Osteoblast (primary cell): Measurements from ENCODE around the gene CDHR3. TPM values are rescaled to one million over a fixed set of nuclear protein-coding genes. Genes with fewer than 3 reads are reported as not detected.

Experiments used
- DNase-seq: peaks from one replicate; pipeline ENCODE4 v3.0.0; 2011; ENCODE audit warnings: low spot score, mixed read lengths; ENCODE audit not compliant: insufficient read length; ENCODE audit errors: missing footprints
- H2AFZ ChIP-seq: 2 replicates; pipeline ENCODE4 v1.6.0; 2011; ENCODE audit warnings: mild to moderate bottlenecking, low read length
- H3K27ac ChIP-seq: 2 replicates; pipeline ENCODE4 v1.5.1; 2011; ENCODE audit warnings: mild to moderate bottlenecking, low read depth, low read length, moderate library complexity
- H3K27me3 ChIP-seq: 2 replicates; pipeline ENCODE4 v1.6.0; 2012; ENCODE audit warnings: mild to moderate bottlenecking, control low read depth, inconsistent platforms, low read length, moderate library complexity; ENCODE audit not compliant: insufficient read depth
- H3K36me3 ChIP-seq: 2 replicates; pipeline ENCODE4 v1.5.1; 2011; ENCODE audit warnings: mild to moderate bottlenecking, low read length, control low read depth, moderate library complexity; ENCODE audit not compliant: insufficient read depth
- H3K4me1 ChIP-seq: 2 replicates; pipeline ENCODE4 v1.5.1; 2011; ENCODE audit warnings: mild to moderate bottlenecking, low read length, control low read depth, moderate library complexity; ENCODE audit not compliant: insufficient read depth
- H3K4me2 ChIP-seq: 2 replicates; pipeline ENCODE4 v1.6.0; 2011; ENCODE audit warnings: mild to moderate bottlenecking, low read length; ENCODE audit not compliant: insufficient read depth
- H3K4me3 ChIP-seq: fragments of 200-600 bp; sonication (generic); 3 replicates; pipeline ENCODE4 v1.5.1; 2012; ENCODE audit warnings: mild to moderate bottlenecking, low read length, inconsistent platforms; ENCODE audit not compliant: insufficient read depth
- H3K79me2 ChIP-seq: 2 replicates; pipeline ENCODE4 v1.6.0; 2012; ENCODE audit warnings: mild to moderate bottlenecking, low read length, control low read depth, inconsistent platforms; ENCODE audit not compliant: insufficient read depth
- H3K9me3 ChIP-seq: 2 replicates; pipeline ENCODE4 v1.5.1; 2011; ENCODE audit warnings: low read depth, low read length, control low read depth
- H4K20me1 ChIP-seq: 2 replicates; pipeline ENCODE4 v1.6.0; 2012; ENCODE audit warnings: mild to moderate bottlenecking, low read length, control low read depth; ENCODE audit not compliant: insufficient read depth
- CTCF ChIP-seq: IDR thresholded peaks from 2 replicates; pipeline ENCODE4 v1.5.1; 2011; ENCODE audit warnings: mild to moderate bottlenecking, low read depth, low read length, moderate library complexity; ENCODE audit errors: extremely low read depth
- total RNA-seq: library from RNA; depleted of rRNA; stranded (reverse); fragments of >200 nt; gene quantifications from 2 replicates; pipeline ENCODE4 v1.2.3, GENCODE V29; 2012

Gene CDHR3
- total RNA-seq, 1 donor, result 8.3 TPM

- peak overlapping the region; percentile 19 for H3K27ac ChIP-seq
- peak; percentile 93 for DNase-seq
- no peaks in the 10 kb centered on the region for H3K79me2 ChIP-seq
- no peaks in the 10 kb centered on the region for H3K36me3 ChIP-seq
- H3K4me2 ChIP-seq, result peak overlapping the region; percentile 34
- H3K27me3 ChIP-seq, result peaks cover 33% of the 10 kb centered on the region
- TF ChIP-seq CTCF, result no peak
- H3K4me3 ChIP-seq, result no peak overlapping the region
- no peaks in the 10 kb centered on the region for H4K20me1 ChIP-seq
- H2AFZ ChIP-seq, result peak overlapping the region; percentile 23
- H3K4me1 ChIP-seq, result peaks cover 15% of the 10 kb centered on the region
- H3K9me3 ChIP-seq, result no peaks in the 10 kb centered on the region
Observed at GRCh38 chr7:106050746-106051117, 87.7 kb downstream of the CDHR3 start.

- Histone ChIP-seq H2AFZ (no peak overlapping the region), H3K4me1 (peaks cover 18% of the 10 kb centered on the region), H3K79me2 (no peaks in the 10 kb centered on the region), H3K36me3 (no peaks in the 10 kb centered on the region), H3K27me3 (peaks cover 19% of the 10 kb centered on the region), H3K9me3 (no peaks in the 10 kb centered on the region), H3K4me3 (no peak overlapping the region), H4K20me1 (no peaks in the 10 kb centered on the region), H3K27ac (no peak overlapping the region), H3K4me2 (no peak overlapping the region)
- no peak for DNase-seq
- no peak for TF ChIP-seq CTCF
Observed at GRCh38 chr7:106052681-106053080, 89.6 kb downstream of the CDHR3 start.

GRCh38 chr7:106053109-106053508 lies 90.0 kb downstream of the CDHR3 start:
- H3K9me3 ChIP-seq, result no peaks in the 10 kb centered on the region
- H3K36me3 ChIP-seq, result no peaks in the 10 kb centered on the region
- no peak overlapping the region for H3K4me2 ChIP-seq
- no peak overlapping the region for H3K27ac ChIP-seq
- no peaks in the 10 kb centered on the region for H4K20me1 ChIP-seq
- H3K4me3 ChIP-seq, result no peak overlapping the region
- H3K4me1 ChIP-seq, result peaks cover 18% of the 10 kb centered on the region
- no peak for DNase-seq
- no peaks in the 10 kb centered on the region for H3K79me2 ChIP-seq
- peaks cover 15% of the 10 kb centered on the region for H3K27me3 ChIP-seq
- TF ChIP-seq CTCF, result no peak
- no peak overlapping the region for H2AFZ ChIP-seq

GRCh38 chr7:106054156-106054910 lies 91.3 kb downstream of the CDHR3 start:
- H3K27ac ChIP-seq, result no peak overlapping the region
- peaks cover 11% of the 10 kb centered on the region for H3K27me3 ChIP-seq
- H3K79me2 ChIP-seq, result no peaks in the 10 kb centered on the region
- no peak for DNase-seq
- no peaks in the 10 kb centered on the region for H3K36me3 ChIP-seq
- H4K20me1 ChIP-seq, result no peaks in the 10 kb centered on the region
- no peak overlapping the region for H3K4me3 ChIP-seq
- H3K9me3 ChIP-seq, result no peaks in the 10 kb centered on the region
- TF ChIP-seq CTCF, result no peak
- H3K4me1 ChIP-seq, result peaks cover 18% of the 10 kb centered on the region
- no peak overlapping the region for H2AFZ ChIP-seq
- no peak overlapping the region for H3K4me2 ChIP-seq
